ENCODE data around the gene VPS33B. TPM values are rescaled to one million over a fixed set of nuclear protein-coding genes. Genes with fewer than 3 reads are reported as not detected.
"Not testable (repeated sequence)": the region's sequence is repeated elsewhere in the genome, so short reads cannot be mapped to it uniquely, and the experiment has no call there.

VPS33B gene
- total RNA-seq, 2 experiments from 2014 or later: 26.4 to 26.5 TPM

DNA sequence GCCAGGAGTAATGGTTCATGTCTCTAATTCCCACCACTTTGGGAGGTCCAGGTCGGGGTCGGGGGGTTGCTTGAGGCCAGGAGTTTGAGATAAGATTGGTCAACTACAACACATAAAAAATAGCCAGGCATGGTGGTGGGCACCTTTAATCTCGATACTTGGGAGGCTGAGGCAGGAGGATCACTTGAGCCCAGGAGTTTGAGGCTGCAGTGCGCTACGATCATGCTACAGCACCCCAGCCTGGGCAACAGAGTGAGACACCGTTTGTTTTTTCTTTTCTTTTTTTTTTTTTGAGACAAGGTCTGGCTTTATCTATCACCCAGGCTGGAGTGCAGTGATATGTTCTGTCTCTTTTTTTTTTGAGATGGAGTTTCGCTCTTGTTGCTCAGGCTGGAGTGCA is 1.3 kb upstream of the VPS33B start:
- DNase-seq: no peak
- Mint-ChIP-seq H3K9me3 (no peaks in the 10 kb centered on the region), H3K4me3 (no peak overlapping the region), H3K27me3 (no peaks in the 10 kb centered on the region), H3K36me3 (peaks cover 3% of the 10 kb centered on the region), H3K4me1 (ENCODE audit: low read depth) (peaks cover 25% of the 10 kb centered on the region), H3K27ac (no peak overlapping the region)
- POLR2A ChIA-PET: no interaction called here
- intact Hi-C loops (cut with micrococcal nuclease): loop anchor here (10.0 kb wide), 1 partner anchor 831 kb away; the partner anchor contains the start of gene SLCO3A1
- CTCF ChIA-PET: interaction anchor here (3.9 kb wide), 1 partner anchor 10 kb away, joined by 24 read pairs; no protein-coding TSS in a partner anchor

DNA sequence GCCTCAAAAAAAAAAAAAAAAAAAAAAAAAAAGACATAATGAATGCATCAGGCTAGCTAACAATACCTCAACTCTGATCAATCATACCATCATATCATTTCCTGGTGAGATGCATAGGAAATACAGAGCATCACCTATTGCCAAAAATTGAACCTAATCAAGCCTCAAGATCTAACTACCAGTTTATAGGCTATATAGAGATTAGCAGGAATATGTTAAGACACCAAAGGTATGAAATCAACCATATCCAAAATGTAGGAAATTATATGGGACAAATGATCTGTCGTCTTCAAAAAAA is 387 bp upstream of the VPS33B start:
- intact Hi-C loops (cut with micrococcal nuclease): loop anchor here (1.0 to 10.0 kb wide), 3 partner anchors 28 to 832 kb away; partner anchors contain the start of genes PRC1 and SLCO3A1
- peak overlapping the region; percentile 90 for H3K27ac Mint-ChIP-seq
- H3K4me3 Mint-ChIP-seq: peak overlapping the region; percentile 89
- DNase-seq: no peak
- H3K36me3 Mint-ChIP-seq: peaks cover 3% of the 10 kb centered on the region
- ChIA-PET POLR2A (interaction anchor here (0.6 to 1.4 kb wide), 4 partner anchors 10 to 96 kb away, joined by 3 to 7 read pairs (median 4); partner anchors contain the start of gene HDDC3), CTCF (interaction anchor here (2.1 to 3.9 kb wide), 3 partner anchors 11 to 90 kb away, joined by 6 to 24 read pairs (median 18); partner anchors contain the start of gene HDDC3)
- H3K4me1 Mint-ChIP-seq (ENCODE audit: low read depth): peaks cover 32% of the 10 kb centered on the region
- no peaks in the 10 kb centered on the region for H3K27me3 Mint-ChIP-seq
- H3K9me3 Mint-ChIP-seq: no peaks in the 10 kb centered on the region

GRCh38 chr15:91021516-91022074 is 799 bp downstream of the VPS33B start:
- no peaks in the 10 kb centered on the region for H3K27me3 Mint-ChIP-seq
- H3K4me3 Mint-ChIP-seq: peak overlapping the region; percentile 89
- no peaks in the 10 kb centered on the region for H3K9me3 Mint-ChIP-seq
- peaks cover 3% of the 10 kb centered on the region for H3K36me3 Mint-ChIP-seq
- CTCF ChIA-PET: interaction anchor here (1.0 to 3.9 kb wide), 6 partner anchors 12 to 250 kb away, joined by 3 to 24 read pairs (median 8); partner anchors contain the start of gene HDDC3
- POLR2A ChIA-PET: interaction anchor here (0.8 to 1.5 kb wide), 5 partner anchors 28 to 90 kb away, joined by 3 to 5 read pairs (median 4); partner anchors contain the start of genes HDDC3, PRC1 and RCCD1
- H3K4me1 Mint-ChIP-seq (ENCODE audit: low read depth): peaks cover 32% of the 10 kb centered on the region
- H3K27ac Mint-ChIP-seq: peak overlapping the region; percentile 90
- no peak for DNase-seq
- intact Hi-C loops (cut with micrococcal nuclease): loop anchor here (1.0 to 10.0 kb wide), 3 partner anchors 27 to 833 kb away; partner anchors contain the start of genes PRC1 and SLCO3A1

DNA sequence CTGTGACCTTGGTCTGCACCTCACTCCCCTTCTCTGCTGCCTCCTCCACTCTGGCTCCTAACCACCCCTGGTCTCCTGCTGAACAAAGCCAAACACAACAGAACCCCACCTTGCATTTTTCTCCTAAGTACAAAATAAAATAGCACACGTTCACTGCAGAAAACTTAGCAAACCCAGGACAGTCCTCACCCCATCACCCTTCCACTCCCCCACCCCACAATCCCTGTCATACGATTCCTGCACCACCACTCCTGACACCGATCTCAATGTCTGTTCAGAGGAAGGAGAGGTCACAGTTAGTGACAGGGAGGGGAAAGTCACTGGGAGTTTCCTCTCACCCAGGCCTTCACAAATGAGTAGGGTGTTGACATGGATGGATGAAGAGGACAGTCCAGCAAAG is 4.2 kb downstream of the VPS33B start:
- no peak overlapping the region for H3K4me3 Mint-ChIP-seq
- peaks cover 30% of the 10 kb centered on the region for H3K4me1 Mint-ChIP-seq (ENCODE audit: low read depth)
- peak overlapping the region; percentile 25 for H3K27ac Mint-ChIP-seq
- no peaks in the 10 kb centered on the region for H3K9me3 Mint-ChIP-seq
- H3K27me3 Mint-ChIP-seq: no peaks in the 10 kb centered on the region
- peaks cover 6% of the 10 kb centered on the region for H3K36me3 Mint-ChIP-seq
- intact Hi-C loops (cut with micrococcal nuclease): no loop called here
- CTCF ChIA-PET: interaction anchor here (0.6 kb wide), 1 partner anchor 56 kb away, joined by 3 read pairs; no protein-coding TSS in a partner anchor
- DNase-seq: no peak
- POLR2A ChIA-PET: no interaction called here

DNA sequence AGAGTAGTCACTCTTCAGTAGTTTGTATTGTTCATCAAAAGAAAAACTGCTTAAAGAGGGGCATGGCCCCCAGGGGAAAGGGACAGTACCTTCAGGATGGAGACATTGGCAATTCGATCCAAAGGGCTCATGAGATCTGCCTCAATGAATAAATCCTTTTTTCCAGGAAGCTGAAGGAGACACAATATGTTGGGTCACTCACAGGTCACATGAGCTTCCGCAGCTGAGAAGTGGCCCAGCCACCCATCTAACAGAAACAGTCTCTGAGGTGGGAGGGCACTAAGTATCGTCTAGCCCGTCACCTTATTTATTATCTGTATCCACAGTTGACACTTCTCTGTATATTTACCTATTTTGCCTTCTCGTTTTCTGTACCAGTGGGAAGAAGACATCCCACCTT is 4.7 kb downstream of the VPS33B start:
- Mint-ChIP-seq H3K27ac (no peak overlapping the region), H3K4me1 (ENCODE audit: low read depth) (peaks cover 26% of the 10 kb centered on the region), H3K36me3 (peaks cover 8% of the 10 kb centered on the region)

DNA sequence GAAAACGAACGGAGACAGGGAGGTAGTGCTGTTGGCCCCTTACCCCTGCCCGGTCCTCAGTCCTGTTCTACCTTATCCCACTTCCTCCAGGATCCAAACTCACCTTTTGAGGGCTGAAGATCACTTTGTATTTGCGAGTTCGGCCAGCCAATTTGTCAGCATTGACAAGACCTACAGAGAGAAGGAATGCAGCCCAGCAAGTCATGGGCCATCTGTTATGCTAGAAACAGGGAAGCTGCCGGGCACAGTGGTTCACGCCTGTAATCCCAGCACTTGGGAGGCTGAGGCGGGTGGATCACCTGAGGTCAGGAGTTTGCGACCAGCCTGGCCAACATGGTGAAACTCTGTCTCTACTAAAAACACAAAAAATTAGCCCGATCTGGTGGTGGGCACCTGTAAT is 8.7 kb downstream of the VPS33B start:
- H3K9me3 Mint-ChIP-seq; POLR2A ChIA-PET; H3K4me3 Mint-ChIP-seq; intact Hi-C loops (cut with micrococcal nuclease); H3K27me3 Mint-ChIP-seq; H3K4me1 Mint-ChIP-seq (ENCODE audit: low read depth); H3K27ac Mint-ChIP-seq; DNase-seq: not testable (repeated sequence)
- peaks cover 18% of the 10 kb centered on the region for H3K36me3 Mint-ChIP-seq
- CTCF ChIA-PET: interaction anchor here (0.6 kb wide), 1 partner anchor 84 kb away, joined by 3 read pairs; no protein-coding TSS in a partner anchor

More for the DNA sequence above, 4.7 kb downstream of the VPS33B start:
- intact Hi-C loops (cut with micrococcal nuclease): no loop called here
- Mint-ChIP-seq H3K4me3 (no peak overlapping the region), H3K9me3 (no peaks in the 10 kb centered on the region), H3K27me3 (no peaks in the 10 kb centered on the region)
- ChIA-PET POLR2A (no interaction called here), CTCF (interaction anchor here (0.6 to 0.8 kb wide), 2 partner anchors 15 to 55 kb away, joined by 3 read pairs; no protein-coding TSS in a partner anchor)
- DNase-seq: no peak

DNA sequence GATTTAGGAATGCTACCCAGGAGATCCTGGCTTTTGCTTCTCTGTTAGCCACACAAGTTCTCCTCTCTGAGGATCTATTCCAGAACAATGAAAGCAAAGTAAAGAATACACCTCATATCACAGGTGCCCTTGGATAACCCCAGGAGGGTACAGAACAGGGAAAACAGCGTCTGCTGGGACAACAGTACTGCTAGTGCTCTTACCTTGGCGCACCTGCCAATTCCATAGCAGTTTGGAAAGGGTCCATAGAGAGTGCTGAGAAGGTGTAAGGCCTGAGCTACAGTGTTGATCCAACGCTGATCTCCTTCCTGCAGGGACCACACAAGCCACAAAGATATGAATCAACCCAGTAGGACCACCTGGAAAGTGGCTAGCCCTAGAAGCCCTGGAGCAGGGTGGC is 15.1 kb downstream of the VPS33B start:
- Mint-ChIP-seq H3K4me1 (ENCODE audit: low read depth) (no peaks in the 10 kb centered on the region), H3K36me3 (peaks cover 35% of the 10 kb centered on the region), H3K4me3 (no peak overlapping the region), H3K9me3 (no peaks in the 10 kb centered on the region), H3K27ac (no peak overlapping the region), H3K27me3 (no peaks in the 10 kb centered on the region)
- intact Hi-C loops (cut with micrococcal nuclease): no loop called here
- POLR2A ChIA-PET: no interaction called here
- DNase-seq: no peak
- CTCF ChIA-PET: no interaction called here

DNA sequence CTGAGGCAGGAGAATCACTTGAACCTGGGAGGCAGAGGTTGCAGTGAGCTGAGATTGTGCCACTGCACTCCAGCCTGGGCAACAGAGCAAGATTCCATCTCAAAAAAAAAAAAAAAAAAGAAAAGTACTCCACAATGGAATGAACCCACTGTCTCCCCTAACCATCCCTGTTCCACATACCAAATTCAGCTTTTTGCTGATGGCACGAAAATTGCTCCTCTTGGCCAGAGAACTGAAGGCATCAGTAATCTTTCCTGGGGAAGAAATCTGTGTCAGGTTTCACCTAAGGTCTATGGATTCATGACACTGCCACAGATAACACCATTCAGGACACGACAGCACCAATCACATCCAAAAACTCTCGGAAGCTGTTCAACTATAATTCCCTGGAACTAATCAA is 21.2 kb downstream of the VPS33B start:
- H3K36me3 Mint-ChIP-seq: peaks cover 44% of the 10 kb centered on the region
- no peaks in the 10 kb centered on the region for H3K9me3 Mint-ChIP-seq
- no peaks in the 10 kb centered on the region for H3K4me1 Mint-ChIP-seq (ENCODE audit: low read depth)
- ChIA-PET POLR2A (no interaction called here), CTCF (interaction anchor here (1.5 kb wide), 1 partner anchor 48 kb away, joined by 4 read pairs; no protein-coding TSS in a partner anchor)
- intact Hi-C loops (cut with micrococcal nuclease): no loop called here
- H3K27ac Mint-ChIP-seq: no peak overlapping the region
- no peaks in the 10 kb centered on the region for H3K27me3 Mint-ChIP-seq
- no peak overlapping the region for H3K4me3 Mint-ChIP-seq
- no peak for DNase-seq

DNA sequence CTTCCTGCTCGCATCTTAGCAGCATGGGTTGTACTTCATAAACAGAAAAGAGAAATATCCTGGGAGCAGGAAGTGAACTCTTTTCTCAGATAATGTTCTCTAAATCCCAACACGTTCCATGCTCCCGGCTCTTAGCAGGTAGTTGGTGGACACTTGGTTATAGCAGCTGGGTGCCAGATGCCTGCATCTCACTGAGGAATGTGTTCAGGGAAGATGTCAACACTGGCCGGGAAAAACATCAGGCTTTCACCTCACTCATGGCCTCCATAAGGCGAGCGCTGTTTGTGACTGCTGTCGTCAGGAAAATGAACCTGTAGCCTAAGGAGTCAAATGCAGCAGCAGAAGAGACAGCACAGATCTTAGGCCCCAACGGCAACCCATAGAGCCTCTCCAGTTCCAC is 23.7 kb downstream of the VPS33B start:
- Mint-ChIP-seq H3K27me3 (peaks cover 2% of the 10 kb centered on the region), H3K36me3 (peaks cover 36% of the 10 kb centered on the region), H3K4me1 (ENCODE audit: low read depth) (peaks cover 10% of the 10 kb centered on the region), H3K9me3 (no peaks in the 10 kb centered on the region), H3K27ac (no peak overlapping the region), H3K4me3 (no peak overlapping the region)
- intact Hi-C loops (cut with micrococcal nuclease): no loop called here
- CTCF ChIA-PET: no interaction called here
- DNase-seq: no peak
- POLR2A ChIA-PET: no interaction called here

- CTCF ChIA-PET: interaction anchor here (1.0 to 1.2 kb wide), 3 partner anchors 61 to 64 kb away, joined by 3 to 4 read pairs (median 3); partner anchors contain the start of gene HDDC3
- POLR2A ChIA-PET: interaction anchor here (1.0 to 1.7 kb wide), 4 partner anchors 13 to 40 kb away, joined by 3 to 5 read pairs (median 4); partner anchors contain the start of gene RCCD1
- intact Hi-C loops (cut with micrococcal nuclease): loop anchor here (1.0 to 2.0 kb wide), 3 partner anchors 28 to 59 kb away; partner anchors contain the start of genes RCCD1, UNC45A and VPS33B
- H3K4me1 Mint-ChIP-seq (ENCODE audit: low read depth): peaks cover 25% of the 10 kb centered on the region
- H3K27me3 Mint-ChIP-seq: peaks cover 2% of the 10 kb centered on the region
- peaks cover 30% of the 10 kb centered on the region for H3K36me3 Mint-ChIP-seq
- H3K27ac Mint-ChIP-seq: peak within 1 kb of the TSS; percentile 98
- no peaks in the 10 kb centered on the region for H3K9me3 Mint-ChIP-seq
- peak; percentile 99 for DNase-seq
- peak within 1 kb of the TSS; percentile 100 for H3K4me3 Mint-ChIP-seq
Observed at GRCh38 chr15:90994417-90995311, 27.7 kb downstream of the VPS33B start, which contains the start of gene PRC1. PRC1 (minus strand) TSS chr15:90994535; CDS start chr15:90994417, 118 bp downstream.

- peaks cover 25% of the 10 kb centered on the region for H3K4me1 Mint-ChIP-seq (ENCODE audit: low read depth)
- peaks cover 26% of the 10 kb centered on the region for H3K36me3 Mint-ChIP-seq
- DNase-seq: no peak
- H3K4me3 Mint-ChIP-seq: peak overlapping the region; percentile 100
- H3K27ac Mint-ChIP-seq: peak overlapping the region; percentile 98
- ChIA-PET POLR2A (interaction anchor here (1.0 to 1.7 kb wide), 5 partner anchors 13 to 61 kb away, joined by 3 to 5 read pairs (median 3); partner anchors contain the start of genes HDDC3 and RCCD1), CTCF (interaction anchor here (1.0 to 1.2 kb wide), 2 partner anchors 60 to 62 kb away, joined by 3 to 4 read pairs; partner anchors contain the start of gene HDDC3)
- no peaks in the 10 kb centered on the region for H3K9me3 Mint-ChIP-seq
- intact Hi-C loops (cut with micrococcal nuclease): loop anchor here (1.0 to 2.0 kb wide), 3 partner anchors 28 to 59 kb away; partner anchors contain the start of genes RCCD1, UNC45A and VPS33B
- H3K27me3 Mint-ChIP-seq: peaks cover 2% of the 10 kb centered on the region
Observed at GRCh38 chr15:90994059-90994416, 28.4 kb downstream of the VPS33B start.
